Measurements from ENCODE around the gene PNRC1.
"Not testable (repeated sequence)": the region's sequence is repeated elsewhere in the genome, so short reads cannot be mapped to it uniquely, and the experiment has no call there.

Gene PNRC1
- total RNA-seq: 55.9 to 975 (median 634) reads per million in 3 experiments

GRCh38 chr6:89080281-89081128 is at the start of gene PNRC1:
Gene PNRC1 (plus strand): TSS chr6:89080751. CDS start chr6:89080895, 144 bp downstream.
- peak; percentile 100 for DNase-seq

GRCh38 chr6:89032599-89032998 is 48.0 kb upstream of the PNRC1 start:
- DNase-seq: no peak

- DNase-seq: no peak
Measured at GRCh38 chr6:89033461-89033860, 47.1 kb upstream of the PNRC1 start.

GRCh38 chr6:89034116-89034515 is 46.4 kb upstream of the PNRC1 start:
- DNase-seq: not testable (repeated sequence)

GRCh38 chr6:89034586-89035251 is 45.8 kb upstream of the PNRC1 start:
- no peak for DNase-seq

GRCh38 chr6:89035252-89036101 is 45.1 kb upstream of the PNRC1 start:
- no peak for DNase-seq

- DNase-seq: no peak
Measured at GRCh38 chr6:89037141-89037900, 43.2 kb upstream of the PNRC1 start.

- DNase-seq: not testable (repeated sequence)
Measured at GRCh38 chr6:89037901-89038293, 42.7 kb upstream of the PNRC1 start.

GRCh38 chr6:89042664-89043063 is 37.9 kb upstream of the PNRC1 start:
- DNase-seq: no peak

- no peak for DNase-seq
Measured at GRCh38 chr6:89044328-89045010, 36.1 kb upstream of the PNRC1 start.

- DNase-seq: no peak
Measured at GRCh38 chr6:89045011-89045387, 35.6 kb upstream of the PNRC1 start.

- DNase-seq: no peak
Measured at GRCh38 chr6:89045576-89045975, 35.0 kb upstream of the PNRC1 start.

- DNase-seq: no peak
Measured at GRCh38 chr6:89047473-89047872, 33.1 kb upstream of the PNRC1 start.

GRCh38 chr6:89048288-89048923 is 32.1 kb upstream of the PNRC1 start:
- no peak for DNase-seq

GRCh38 chr6:89048985-89049384 is 31.6 kb upstream of the PNRC1 start:
- no peak for DNase-seq

GRCh38 chr6:89050155-89050554 is 30.4 kb upstream of the PNRC1 start:
- DNase-seq: no peak

GRCh38 chr6:89050697-89051096 is 29.9 kb upstream of the PNRC1 start:
- DNase-seq: no peak

- no peak for DNase-seq
Measured at GRCh38 chr6:89051676-89052075, 28.9 kb upstream of the PNRC1 start.

GRCh38 chr6:89054208-89054607 is 26.3 kb upstream of the PNRC1 start:
- DNase-seq: no peak

GRCh38 chr6:89057759-89058158 is 22.8 kb upstream of the PNRC1 start:
- DNase-seq: no peak

GRCh38 chr6:89058627-89059026 is 21.9 kb upstream of the PNRC1 start:
- DNase-seq: no peak
